Measurements from ENCODE around the gene SPTBN4. TPM values are rescaled to one million over a fixed set of nuclear protein-coding genes. Genes with fewer than 3 reads are reported as not detected.
"Not testable (repeated sequence)": the region's sequence is repeated elsewhere in the genome, so short reads cannot be mapped to it uniquely, and the experiment has no call there.

SPTBN4 gene
- total and polyA plus RNA-seq, 2 of the 4 experiments (the other 2 are of a cell fraction), result 0.72 to 0.91 TPM

- H2BK120ac ChIP-seq (ENCODE audit: low read depth, low read length); POLR2A ChIA-PET (ENCODE audit: unreplicated experiment); dilution Hi-C loops (cut with HindIII; ENCODE audit: low sequenced_read_pairs, unreplicated experiment); H3K56ac ChIP-seq (ENCODE audit: extremely low read depth, insufficient read depth, low read length); H2AFZ ChIP-seq (replicated peaks; ENCODE audit: low read length, poor library complexity); H3K79me1 ChIP-seq (ENCODE audit: low read depth in 1 of 2, low read length in 2 of 2); H3K14ac ChIP-seq (replicated peaks; ENCODE audit: low read depth, low read length); H2BK20ac ChIP-seq (ENCODE audit: low read depth, low read length); H3K27me3 ChIP-seq (ENCODE audit: control insufficient read depth, insufficient read depth, low read length); H3K4me3 ChIP-seq (ENCODE audit: insufficient read depth, low read depth, low read length); H2BK5ac ChIP-seq (ENCODE audit: low read depth, low read length, poor library complexity, severe bottlenecking); in situ Hi-C loops (cut with MboI; ENCODE audit: low sequenced_read_pairs); H3K4ac ChIP-seq (ENCODE audit: low read depth, low read length); H3K36me3 ChIP-seq (ENCODE audit: control insufficient read depth, insufficient read depth, low read length); H4K8ac ChIP-seq (ENCODE audit: low read depth in 2 of 2, low read length in 2 of 2); intact Hi-C loops (cut with micrococcal nuclease); H3K23ac ChIP-seq (ENCODE audit: low read depth, low read length); H3K4me1 ChIP-seq (ENCODE audit: control insufficient read depth, insufficient read depth, low read length); H4K20me1 ChIP-seq (ENCODE audit: insufficient read depth, low read length); H2AK9ac ChIP-seq (replicated peaks; ENCODE audit: low read depth, low read length, poor library complexity); H3K9me1 ChIP-seq (ENCODE audit: insufficient read depth, low read length); H4K5ac ChIP-seq (ENCODE audit: low read depth, low read length); BruUV-seq (replicated peaks); H4K91ac ChIP-seq (ENCODE audit: insufficient read depth, low read depth, low read length); H3K27ac ChIP-seq (ENCODE audit: insufficient read depth, low read length); H3K9me3 ChIP-seq (ENCODE audit: control insufficient read depth, insufficient read depth, low read length); H3K9ac ChIP-seq (ENCODE audit: low read depth, low read length); H3K18ac ChIP-seq (ENCODE audit: low read depth, low read length); H2BK15ac ChIP-seq (ENCODE audit: low read depth, low read length); H3K4me2 ChIP-seq (ENCODE audit: low read depth, low read length): not testable (repeated sequence)
- ATAC-seq (ENCODE audit: low read depth) (peak; percentile 44), DNase-seq (peak; percentile 12)
- H2AK5ac ChIP-seq (ENCODE audit: low read depth, low read length), result 0 out of 2 replicates have a peak overlapping the region, but pooled peaks have one; percentile 16
- CTCF ChIA-PET, result interaction anchor here (0.7 to 2.9 kb wide), 2 partner anchors 10 to 26 kb away, joined by 3 to 10 read pairs; no protein-coding TSS in a partner anchor
- WGBS, 2 experiments (ENCODE audit: extremely low coverage in 2 of 2, insufficient read length in 1 of 2), result no CpG with 5 or more reads among the region's 6 CpGs
These were observed 12.9 kb upstream of the SPTBN4 start for GRCh38 chr19:40453943-40454342.
